Mesothelial cell of epicardium (in vitro differentiated cells): ENCODE measurements around the gene LYPD4. TPM values are rescaled to one million over a fixed set of nuclear protein-coding genes. Genes with fewer than 3 reads are reported as not detected.

Experiments
- DNase-seq, 2 experiments: peaks; one replicate each; pipeline ENCODE4 v3.0.0; 2021; ENCODE audit warnings: low spot score in 2 of 2; ENCODE audit not compliant: unreplicated experiment in 2 of 2
- H3K27ac Mint-ChIP-seq: 2 replicates; pipeline ENCODE4 v1.8.0; 2021; ENCODE audit warnings: mixed read lengths
- H3K27me3 Mint-ChIP-seq: 2 replicates; pipeline ENCODE4 v1.8.0; 2021; ENCODE audit warnings: low read depth, mixed read lengths
- H3K36me3 Mint-ChIP-seq: 2 replicates; pipeline ENCODE4 v1.8.0; 2021; ENCODE audit warnings: mixed read lengths
- H3K4me1 Mint-ChIP-seq: 2 replicates; pipeline ENCODE4 v1.8.0; 2021; ENCODE audit warnings: mixed read lengths
- H3K4me3 Mint-ChIP-seq: 2 replicates; pipeline ENCODE4 v1.8.0; 2021; ENCODE audit warnings: mild to moderate bottlenecking, moderate library complexity, mixed read lengths
- H3K9me3 Mint-ChIP-seq: 2 replicates; pipeline ENCODE4 v1.8.0; 2021; ENCODE audit warnings: mixed read lengths
- total RNA-seq: library from RNA; stranded (reverse); gene quantifications from 3 replicates; pipeline ENCODE4 v1.2.1, GENCODE V29; 2021
- TF ChIP-seq, protein P1 (sequence below): fragments of 200-600 bp; sonication (generic); IDR thresholded peaks from one replicate; pipeline ENCODE4 v1.5.0; 2021; ENCODE audit warnings: antibody characterized with exemption; ENCODE audit not compliant: unreplicated experiment

Gene LYPD4
- total RNA-seq, 1 donor from 2014 or later: not detected

GRCh38 chr19:41888926-41889325 is 44.4 kb upstream of the LYPD4 start:
- H3K27ac Mint-ChIP-seq: no peak overlapping the region
- no peak overlapping the region for H3K4me3 Mint-ChIP-seq
- peaks cover 13% of the 10 kb centered on the region for H3K4me1 Mint-ChIP-seq
- peaks cover under 1% of the 10 kb centered on the region for H3K27me3 Mint-ChIP-seq
- H3K36me3 Mint-ChIP-seq: peaks cover 5% of the 10 kb centered on the region
- TF ChIP-seq, protein P1, sequence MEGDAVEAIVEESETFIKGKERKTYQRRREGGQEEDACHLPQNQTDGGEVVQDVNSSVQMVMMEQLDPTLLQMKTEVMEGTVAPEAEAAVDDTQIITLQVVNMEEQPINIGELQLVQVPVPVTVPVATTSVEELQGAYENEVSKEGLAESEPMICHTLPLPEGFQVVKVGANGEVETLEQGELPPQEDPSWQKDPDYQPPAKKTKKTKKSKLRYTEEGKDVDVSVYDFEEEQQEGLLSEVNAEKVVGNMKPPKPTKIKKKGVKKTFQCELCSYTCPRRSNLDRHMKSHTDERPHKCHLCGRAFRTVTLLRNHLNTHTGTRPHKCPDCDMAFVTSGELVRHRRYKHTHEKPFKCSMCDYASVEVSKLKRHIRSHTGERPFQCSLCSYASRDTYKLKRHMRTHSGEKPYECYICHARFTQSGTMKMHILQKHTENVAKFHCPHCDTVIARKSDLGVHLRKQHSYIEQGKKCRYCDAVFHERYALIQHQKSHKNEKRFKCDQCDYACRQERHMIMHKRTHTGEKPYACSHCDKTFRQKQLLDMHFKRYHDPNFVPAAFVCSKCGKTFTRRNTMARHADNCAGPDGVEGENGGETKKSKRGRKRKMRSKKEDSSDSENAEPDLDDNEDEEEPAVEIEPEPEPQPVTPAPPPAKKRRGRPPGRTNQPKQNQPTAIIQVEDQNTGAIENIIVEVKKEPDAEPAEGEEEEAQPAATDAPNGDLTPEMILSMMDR: no peak
- no peaks in the 10 kb centered on the region for H3K9me3 Mint-ChIP-seq
- DNase-seq: peak in 1 of 2 experiments; percentile 14

- no peak for DNase-seq
- TF ChIP-seq, protein P1: no peak
- H3K27ac Mint-ChIP-seq: no peak overlapping the region
These were observed 43.4 kb upstream of the LYPD4 start for GRCh38 chr19:41887711-41888382.

DNA sequence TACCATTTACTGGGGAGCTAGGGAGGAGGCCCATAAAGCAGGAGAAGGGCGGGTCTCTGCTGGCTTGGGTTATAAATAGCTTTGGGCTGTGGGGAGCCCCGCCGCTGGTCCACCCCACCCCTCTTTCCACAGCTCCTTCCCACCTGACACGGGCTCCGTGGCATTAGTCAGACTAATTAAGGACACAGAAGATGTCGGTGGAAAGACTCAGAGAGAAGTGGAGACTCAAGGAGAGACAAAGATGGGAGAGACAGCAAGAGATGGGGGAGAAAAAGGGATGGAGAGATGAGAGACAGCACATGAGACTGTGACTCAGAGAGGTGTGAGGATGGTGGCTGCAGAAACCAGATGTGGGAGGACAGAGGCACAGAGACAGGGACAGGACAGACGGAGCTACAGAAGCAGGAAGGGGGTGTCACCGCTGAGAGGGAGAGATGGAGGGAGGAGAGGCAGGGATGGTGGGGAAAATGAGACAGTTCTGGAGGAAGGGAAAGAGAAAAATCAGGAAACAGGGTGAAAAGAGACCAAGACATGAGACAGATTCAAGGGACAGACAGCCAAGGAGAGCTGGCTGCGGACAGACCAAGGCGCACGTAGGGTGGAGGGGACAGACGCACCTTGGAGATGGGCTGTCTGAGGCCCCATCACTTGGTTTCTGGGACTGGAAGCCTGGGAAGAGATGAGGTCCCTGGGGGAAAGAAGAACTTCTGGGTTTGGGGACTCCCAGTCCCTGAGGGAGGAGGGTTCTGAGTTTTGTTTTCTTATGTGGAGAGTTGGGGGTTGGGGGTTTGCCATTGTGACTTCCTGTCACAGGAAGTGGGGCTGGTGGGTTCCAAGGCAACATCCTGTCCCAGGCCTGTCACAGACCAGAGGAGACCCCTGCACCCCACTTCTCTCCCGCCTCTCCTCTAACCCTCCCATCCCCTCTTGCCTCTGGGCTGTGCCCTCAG is 42.6 kb upstream of the LYPD4 start:
- H3K36me3 Mint-ChIP-seq: peaks cover 5% of the 10 kb centered on the region
- DNase-seq: no peak
- H3K9me3 Mint-ChIP-seq: no peaks in the 10 kb centered on the region
- H3K4me1 Mint-ChIP-seq: peaks cover 24% of the 10 kb centered on the region
- TF ChIP-seq, protein P1: no peak
- H3K27ac Mint-ChIP-seq: no peak overlapping the region
- H3K4me3 Mint-ChIP-seq: no peak overlapping the region
- H3K27me3 Mint-ChIP-seq: peaks cover 12% of the 10 kb centered on the region

More at GRCh38 chr19:41887711-41888382, 43.4 kb upstream of the LYPD4 start:
- H3K4me3 Mint-ChIP-seq: no peak overlapping the region
- peaks cover 19% of the 10 kb centered on the region for H3K4me1 Mint-ChIP-seq
- H3K36me3 Mint-ChIP-seq: peaks cover 5% of the 10 kb centered on the region
- H3K9me3 Mint-ChIP-seq: no peaks in the 10 kb centered on the region
- H3K27me3 Mint-ChIP-seq: peaks cover 6% of the 10 kb centered on the region

- TF ChIP-seq, protein P1: no peak
- Mint-ChIP-seq H3K27ac (peak overlapping the region; percentile 87), H3K4me3 (peak overlapping the region; percentile 93), H3K36me3 (no peaks in the 10 kb centered on the region), H3K27me3 (peaks cover 33% of the 10 kb centered on the region), H3K4me1 (peaks cover 24% of the 10 kb centered on the region), H3K9me3 (no peaks in the 10 kb centered on the region)
- DNase-seq: peak; percentile 84 to 89
These were observed 39.6 kb upstream of the LYPD4 start for GRCh38 chr19:41883821-41884733.

DNA sequence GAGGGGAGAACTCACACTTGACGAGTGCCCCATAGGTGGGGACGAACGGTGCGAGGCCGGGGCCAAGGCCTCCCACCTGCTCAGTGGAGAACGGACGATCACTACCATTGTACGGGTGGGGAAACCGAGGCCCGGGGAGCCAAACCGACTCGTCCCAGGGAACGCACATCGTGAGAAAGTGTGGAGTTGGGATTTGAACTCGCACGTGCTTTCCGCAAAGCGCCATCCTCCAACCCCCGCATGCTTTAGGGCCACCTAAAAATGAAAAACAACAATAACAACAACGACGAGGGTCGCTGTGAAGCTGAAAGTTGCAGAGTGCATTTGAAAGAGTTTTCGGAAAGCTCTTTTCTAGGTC is 39.0 kb upstream of the LYPD4 start:
- peaks cover 37% of the 10 kb centered on the region for H3K27me3 Mint-ChIP-seq
- H3K36me3 Mint-ChIP-seq: no peaks in the 10 kb centered on the region
- TF ChIP-seq, protein P1: no peak
- peaks cover 24% of the 10 kb centered on the region for H3K4me1 Mint-ChIP-seq
- H3K27ac Mint-ChIP-seq: peak overlapping the region; percentile 87
- no peak for DNase-seq
- H3K9me3 Mint-ChIP-seq: no peaks in the 10 kb centered on the region
- H3K4me3 Mint-ChIP-seq: peak overlapping the region; percentile 93
